Testis (tissue), 2 donors: Measurements from ENCODE around the gene SFMBT1.

Source experiments
- CTCF ChIP-seq, 3 experiments: fragments of 450-650 bp in 2 of 3; fragments of 200-600 bp in 1 of 3; sonication (generic) in 1 of 3; IDR thresholded peaks; one replicate each; pipeline ENCODE4 v1.5.1; 2016 to 2019; ENCODE audit warnings: antibody characterized with exemption in 3 of 3, mild to moderate bottlenecking in 2 of 3, moderate library complexity in 1 of 3
- POLR2A ChIP-seq: fragments of 450-650 bp; IDR thresholded peaks from one replicate; pipeline ENCODE4 v1.6.1; 2017; ENCODE audit warnings: antibody characterized with exemption, mild to moderate bottlenecking, moderate library complexity

- TF ChIP-seq CTCF (IDR thresholded peaks at IDR 0.05) (no peak), POLR2A (no peak)
Measured at GRCh38 chr3:52894756-52895155, 151.1 kb downstream of the SFMBT1 start.
